Stimulated activated CD4-positive, alpha-beta T cell treated with anti-CD3 and anti-CD28 coated beads, Interleukin-15, amount 100 ng/mL, for 1 hour (primary cell): Measurements from ENCODE around the gene TTC27.

ENCODE experiments used
- DNase-seq, 2 donors: peaks; one replicate each; pipeline ENCODE4 v3.0.0-alpha.2; 2020; ENCODE audit warnings: low read depth in 1 of 2, low spot score in 1 of 2

TTC27 gene

DNA sequence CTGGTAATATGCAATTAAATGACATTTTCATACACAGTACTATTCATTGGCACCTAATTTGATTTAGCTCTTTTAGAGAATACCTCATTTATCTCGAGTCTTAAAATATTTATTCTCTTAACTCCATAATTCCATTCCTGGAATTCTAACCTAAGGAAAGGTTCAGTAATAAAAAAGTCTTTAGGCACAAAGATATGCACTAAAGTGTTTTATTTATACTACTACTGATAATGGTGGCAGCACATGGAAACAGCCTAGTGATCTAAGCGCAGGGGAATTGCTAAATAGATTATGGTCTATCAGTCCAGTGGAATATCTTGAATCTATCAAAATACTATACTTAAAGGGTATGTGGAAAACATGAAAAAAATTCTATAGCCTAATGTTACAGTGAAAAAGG lies 176.4 kb downstream of the TTC27 start:
- DNase-seq: no peak

DNA sequence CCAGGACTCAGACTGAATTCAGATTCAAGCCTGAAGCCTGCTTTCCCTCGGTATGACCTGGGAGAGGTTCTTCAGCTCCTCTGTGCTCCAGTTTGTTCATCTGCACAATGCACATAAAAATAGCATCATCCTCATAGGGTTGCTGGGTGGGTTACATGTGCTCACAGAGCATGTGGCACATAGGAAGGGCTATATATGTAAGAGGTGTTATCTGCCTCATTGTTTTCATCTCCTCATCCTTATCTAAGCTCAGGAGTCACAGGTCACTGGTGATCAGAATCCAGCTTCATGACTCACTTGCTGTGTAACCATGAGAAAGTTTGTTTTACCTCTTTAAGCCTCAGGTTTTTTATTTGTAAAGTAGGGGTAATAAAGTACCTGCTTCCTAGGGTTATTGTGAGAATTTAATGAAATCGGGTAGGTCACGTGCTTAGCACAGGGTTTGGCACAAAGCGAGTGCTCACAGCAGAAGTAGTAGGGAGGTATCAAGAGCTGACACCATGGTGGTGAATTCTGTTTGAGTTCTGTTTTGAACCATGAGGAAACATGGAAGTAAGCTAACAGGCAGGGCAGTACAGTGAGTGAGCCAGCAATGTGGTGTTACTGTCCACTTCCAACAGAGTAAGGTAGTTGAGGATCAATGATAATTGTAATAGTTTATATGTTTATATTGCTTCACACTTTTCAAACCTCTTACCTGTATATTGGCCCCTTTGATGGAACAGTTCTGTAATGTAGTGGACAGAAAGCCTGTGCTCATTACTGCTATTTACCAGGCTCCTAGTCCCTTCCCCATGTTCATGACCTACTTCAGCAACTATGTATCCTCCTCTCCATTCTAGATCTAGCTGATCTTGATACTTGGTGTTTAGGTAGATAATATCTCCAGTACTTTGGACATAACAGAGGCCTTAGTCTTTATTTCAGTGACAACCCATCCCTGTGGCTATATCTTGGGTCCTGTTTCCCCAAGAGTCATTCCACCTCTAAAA lies 177.6 kb downstream of the TTC27 start:
- DNase-seq: no peak

GRCh38 chr2:32806857-32807256 lies 179.0 kb downstream of the TTC27 start:
- DNase-seq: no peak

DNA sequence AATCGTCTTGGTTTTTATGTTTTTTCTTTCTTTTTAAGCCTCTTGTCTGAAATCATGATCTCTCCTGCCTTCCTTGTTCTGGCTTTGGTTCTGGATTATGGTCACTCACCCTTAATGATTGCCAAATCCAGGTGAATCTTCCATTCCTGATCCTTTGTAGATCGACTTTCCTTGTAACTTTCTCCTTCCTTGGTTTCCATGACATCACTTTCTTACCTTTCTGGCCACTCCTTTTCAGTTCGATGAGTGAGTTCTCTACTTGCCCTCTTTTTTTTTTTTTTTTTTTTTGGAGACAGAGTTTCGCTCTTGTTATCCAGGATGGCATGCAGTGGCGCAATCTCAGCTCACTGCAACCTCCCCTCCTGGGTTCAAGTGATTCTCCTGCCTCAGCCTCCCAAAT lies 179.8 kb downstream of the TTC27 start:
- no peak for DNase-seq

- DNase-seq: no peak
These were observed 183.2 kb downstream of the TTC27 start for GRCh38 chr2:32810909-32811495.

DNA sequence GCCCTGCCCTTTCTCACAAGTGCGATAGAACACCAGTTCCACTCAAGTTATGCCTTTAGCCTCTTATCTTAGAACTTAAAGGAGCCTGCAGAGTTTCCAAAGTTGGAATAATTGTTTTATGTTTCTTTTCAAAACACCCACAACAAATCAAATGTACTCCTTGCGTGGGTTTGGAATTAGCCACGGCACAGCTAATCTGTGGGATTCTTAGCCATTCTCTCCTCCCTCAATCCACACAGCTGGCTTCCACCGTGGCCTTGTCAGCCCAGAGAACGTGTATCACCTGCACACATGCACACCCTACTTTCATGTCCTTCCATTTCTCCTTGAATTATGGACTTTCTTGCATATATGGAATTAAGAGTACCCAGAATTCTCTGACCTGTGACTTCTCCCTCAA lies 183.8 kb downstream of the TTC27 start:
- no peak for DNase-seq

DNA sequence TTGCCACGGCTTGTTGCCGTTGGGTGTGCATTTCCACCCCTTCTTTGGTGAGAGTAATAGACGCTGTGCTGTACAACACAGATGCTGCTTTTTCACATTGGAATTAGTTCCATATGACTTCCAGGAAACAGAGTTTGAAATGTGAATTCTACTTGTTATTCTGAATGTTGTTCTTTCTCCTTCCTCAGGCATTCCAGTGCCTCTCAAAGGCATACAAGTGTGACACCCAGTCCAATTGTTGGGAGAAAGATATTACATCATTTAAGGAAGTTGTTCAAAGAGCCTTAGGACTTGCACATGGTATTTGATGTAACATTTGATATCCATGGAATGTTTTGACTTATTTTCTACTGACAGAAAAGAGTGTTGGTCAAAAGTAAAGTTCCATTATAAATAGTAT lies 184.5 kb downstream of the TTC27 start:
- no peak for DNase-seq

DNA sequence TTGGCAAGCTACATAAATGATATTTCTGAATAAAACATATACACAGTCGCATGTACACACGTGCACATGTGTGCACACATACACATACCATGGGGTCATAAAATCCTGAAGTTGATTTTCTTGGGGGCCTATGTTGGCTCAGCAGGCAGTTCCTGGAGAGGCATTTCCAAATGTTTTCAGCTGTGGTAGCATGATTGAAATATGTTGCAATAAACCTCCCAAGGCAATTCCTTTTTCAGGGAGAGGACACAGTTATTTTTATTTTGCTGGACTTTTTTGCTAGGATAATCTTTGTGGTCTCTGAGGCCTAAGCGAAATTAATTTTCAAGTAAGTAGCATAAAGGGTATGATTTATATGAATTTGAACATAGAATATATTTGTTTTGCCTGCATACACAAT lies 192.2 kb downstream of the TTC27 start:
- no peak for DNase-seq

GRCh38 chr2:32820701-32821100 lies 192.9 kb downstream of the TTC27 start:
- DNase-seq: no peak

GRCh38 chr2:32824070-32824809 lies 196.4 kb downstream of the TTC27 start:
- no peak for DNase-seq

DNA sequence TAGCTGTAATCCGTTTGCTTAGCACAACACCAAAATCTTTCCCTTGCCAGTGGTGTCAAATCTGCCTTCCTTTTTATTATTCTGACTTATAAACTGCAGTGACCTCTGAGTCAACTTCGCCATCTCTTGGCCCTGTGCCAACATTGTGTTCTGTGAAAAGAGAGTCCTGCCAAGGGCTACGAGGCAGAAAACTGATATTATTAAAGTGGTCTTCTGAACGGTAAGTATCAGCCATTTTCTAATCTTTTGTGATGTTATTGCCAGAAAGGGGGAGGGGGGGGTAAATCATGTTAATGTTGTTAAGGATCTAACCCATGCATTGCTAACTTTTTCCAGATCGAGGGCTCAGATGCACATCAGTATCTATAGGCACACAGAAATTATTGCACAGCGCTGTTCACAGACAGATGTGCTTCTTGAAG lies 197.5 kb downstream of the TTC27 start:
- DNase-seq: no peak

DNA sequence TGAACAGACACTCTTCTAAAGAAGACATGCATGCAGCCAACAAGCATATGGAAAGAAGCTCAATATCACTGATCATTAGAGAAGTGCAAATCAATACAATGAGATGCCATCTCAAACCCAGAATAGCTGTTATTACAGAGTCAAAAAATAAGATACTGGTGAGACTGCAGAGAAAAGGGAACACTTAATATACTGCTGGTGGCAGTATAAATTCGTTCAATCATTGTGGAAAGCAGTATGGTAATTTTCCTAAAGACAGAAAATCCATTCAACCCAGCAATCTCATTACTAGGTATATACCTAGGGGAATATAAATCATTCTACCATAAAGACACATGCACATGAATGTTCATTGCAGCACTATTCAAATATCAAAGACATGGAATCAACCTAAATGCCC lies 202.3 kb downstream of the TTC27 start:
- no peak for DNase-seq

DNA sequence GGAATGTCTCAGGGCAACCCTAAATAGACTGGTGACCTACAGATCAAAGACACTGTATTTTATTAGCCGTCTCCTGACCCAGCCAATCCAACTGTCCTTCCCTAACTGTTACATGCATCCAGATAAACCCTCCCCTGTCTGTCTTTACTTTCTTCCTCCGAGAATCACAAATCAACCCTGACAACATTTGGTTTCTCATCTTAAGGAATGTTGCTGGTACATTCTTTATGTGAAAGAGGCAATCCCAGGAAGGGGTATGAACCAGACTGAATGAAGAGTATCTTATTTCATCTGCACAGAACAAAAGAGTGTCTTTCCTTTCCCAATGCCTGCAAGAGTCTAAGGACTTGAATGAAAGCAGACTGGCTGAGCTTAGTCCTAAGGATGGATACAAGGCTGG lies 205.0 kb downstream of the TTC27 start:
- no peak for DNase-seq

- no peak for DNase-seq
These were observed 205.9 kb downstream of the TTC27 start for GRCh38 chr2:32833709-32834108.

DNA sequence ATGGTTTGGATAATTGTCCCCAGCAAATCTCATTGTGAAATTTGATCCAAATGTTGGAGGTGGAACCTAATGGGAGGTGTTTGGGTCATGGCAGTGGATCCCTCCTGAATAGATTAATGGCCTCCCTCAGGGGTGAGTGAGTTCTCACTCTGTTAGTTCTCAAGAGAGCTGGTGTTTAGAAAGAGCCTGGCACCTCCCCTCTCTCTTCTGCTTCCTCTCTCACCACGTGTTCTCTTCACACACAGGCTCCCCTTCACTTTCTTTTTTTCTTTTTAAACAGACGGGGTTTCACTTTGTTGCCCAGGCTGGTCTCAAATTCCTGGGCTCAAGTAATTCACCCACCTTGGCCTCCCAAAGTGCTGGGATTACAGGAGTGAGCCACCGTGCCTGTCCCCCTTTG lies 207.3 kb downstream of the TTC27 start:
- DNase-seq: no peak

DNA sequence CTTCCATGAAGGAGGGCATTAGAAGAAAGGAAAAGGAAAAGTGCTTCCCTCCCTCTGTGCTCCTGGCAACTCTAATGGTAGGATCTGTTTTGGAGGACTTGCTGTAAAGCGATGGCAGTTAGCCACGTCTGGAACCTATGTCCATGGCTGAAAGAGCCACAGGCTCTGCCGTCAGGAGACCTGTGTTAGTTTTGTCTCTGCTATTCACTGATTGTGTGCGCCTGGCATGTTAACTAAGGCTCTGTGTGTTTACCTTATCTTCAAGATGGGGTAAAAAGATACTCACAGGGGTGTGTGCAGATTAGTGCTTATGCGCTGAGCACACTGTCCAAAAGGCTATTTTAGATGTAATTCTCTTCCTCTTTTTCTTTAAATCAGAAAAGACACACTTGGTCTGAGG lies 209.1 kb downstream of the TTC27 start:
- DNase-seq: no peak

- no peak for DNase-seq
These were observed 210.6 kb downstream of the TTC27 start for GRCh38 chr2:32838418-32838817.

DNA sequence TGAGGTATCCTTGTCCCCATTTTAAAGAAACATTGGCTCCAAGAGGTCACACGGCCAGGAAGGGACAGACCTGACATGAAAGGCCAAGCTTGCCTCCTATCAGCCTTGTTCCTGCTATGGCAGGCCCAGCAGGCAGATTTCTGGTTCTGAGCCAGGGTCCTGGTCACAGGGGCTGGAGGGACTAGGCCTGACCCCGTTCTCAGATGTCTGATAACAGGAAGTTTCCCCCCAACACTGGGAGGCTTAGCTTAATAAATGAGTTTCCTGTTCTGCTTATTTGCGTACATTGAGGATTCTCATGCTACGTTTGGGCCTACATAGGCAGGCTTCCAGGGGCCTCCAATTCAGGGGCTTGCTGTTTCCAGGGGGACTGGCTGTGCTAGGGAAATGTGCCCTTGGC lies 211.1 kb downstream of the TTC27 start:
- DNase-seq: no peak

DNA sequence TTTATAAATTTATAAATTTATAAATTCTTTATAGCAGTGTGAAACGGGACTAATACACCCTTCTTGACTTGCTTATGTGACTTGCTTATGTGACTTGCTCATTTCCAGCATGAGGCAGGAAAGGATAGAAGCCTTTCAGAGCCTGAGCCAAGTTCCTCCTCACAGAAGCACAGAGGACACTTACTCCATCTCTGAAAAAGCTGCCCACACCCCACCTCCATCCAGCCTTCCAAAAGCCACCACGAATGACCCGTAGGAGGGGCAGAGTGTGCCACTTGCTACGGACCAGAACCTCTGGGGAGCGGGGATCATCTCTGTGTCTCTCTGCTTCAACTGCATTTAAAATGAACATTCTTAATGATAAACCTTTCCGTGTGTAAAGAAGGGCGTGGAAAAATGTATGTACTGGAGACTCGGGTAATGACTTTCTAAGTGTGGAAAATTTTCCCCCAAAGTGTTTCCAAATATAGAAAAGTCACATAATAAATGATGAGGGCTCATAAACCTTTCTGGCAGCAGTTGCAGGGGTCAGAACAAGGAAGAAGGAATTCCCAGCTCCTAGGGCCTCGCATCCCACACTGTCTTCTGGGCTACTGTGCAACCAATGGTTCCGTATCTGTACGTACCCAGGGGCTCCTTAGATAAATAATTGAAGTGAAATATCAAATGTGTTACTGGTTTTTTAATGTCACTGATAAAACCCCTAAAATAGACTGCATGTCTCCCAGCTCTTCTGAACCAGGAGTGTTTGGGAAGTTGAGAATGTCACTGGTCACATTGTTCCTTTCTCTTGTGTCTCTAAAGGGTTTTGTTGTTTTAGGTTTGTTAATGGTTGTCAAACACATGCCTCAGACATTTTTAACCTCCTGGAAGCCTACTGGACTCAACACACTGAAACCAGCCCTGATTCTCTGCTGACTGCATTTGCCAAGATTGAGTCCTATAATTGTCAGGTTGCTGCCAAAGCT lies 214.4 kb downstream of the TTC27 start:
- DNase-seq: no peak

- no peak for DNase-seq
These were observed 215.8 kb downstream of the TTC27 start for GRCh38 chr2:32843699-32844098.

DNA sequence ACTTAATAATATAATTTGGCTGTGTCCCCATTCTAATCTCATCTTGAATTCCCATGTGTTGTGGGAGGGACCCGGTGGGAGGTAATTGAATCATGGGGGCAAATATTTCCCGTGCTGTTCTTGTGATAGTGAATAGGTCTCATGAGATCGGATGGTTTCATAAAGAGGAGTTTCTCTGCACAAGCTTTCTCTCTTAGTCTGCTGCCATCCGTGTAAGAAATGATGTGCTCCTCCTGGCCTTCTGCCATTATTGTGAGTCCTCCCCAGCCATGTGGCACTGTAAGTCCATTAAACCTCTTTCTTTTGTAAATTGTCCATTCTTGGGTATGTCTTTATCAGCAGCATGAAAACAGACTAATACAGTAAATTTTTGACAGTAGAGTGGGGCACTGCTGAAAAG lies 216.4 kb downstream of the TTC27 start:
- DNase-seq: no peak
